SK-N-SH treated with all-trans-retinoic acid at 6 μM for 48 hours (cell line): Measurements from ENCODE around the gene DRD4.

Experiments
- ATAC-seq: fragments of 200-7000 bp; cut with Tn5 transposase; 3 replicates; pipeline ENCODE4 v1.9.1; 2020; ENCODE audit warnings: mild to moderate bottlenecking, moderate library complexity
- ARNTL ChIP-seq: fragments of 450-650 bp; formaldehyde crosslinking; IDR thresholded peaks from 2 replicates; pipeline ENCODE4 v1.5.0; 2020; ENCODE audit warnings: low read depth, mild to moderate bottlenecking, moderate library complexity, borderline replicate concordance
- BACH2 ChIP-seq: fragments of 250-450 bp; sonication (Bioruptor Pico); IDR thresholded peaks from 2 replicates; pipeline ENCODE4 v1.9.0; 2021; ENCODE audit warnings: mild to moderate bottlenecking, borderline replicate concordance
- CSDC2 ChIP-seq: fragments of 250-450 bp; sonication (Bioruptor Pico); IDR thresholded peaks from 2 replicates; pipeline ENCODE4 v1.5.0; 2020; ENCODE audit warnings: mild to moderate bottlenecking, moderate library complexity
- ESRRG ChIP-seq: fragments of 250-450 bp; sonication (Bioruptor Pico); IDR thresholded peaks from 2 replicates; pipeline ENCODE4 v1.6.1; 2021; ENCODE audit warnings: mild to moderate bottlenecking
- GLIS3 ChIP-seq: fragments of 250-450 bp; sonication (Bioruptor Pico); IDR thresholded peaks from 2 replicates; pipeline ENCODE4 v1.5.0; 2020; ENCODE audit warnings: mild to moderate bottlenecking, moderate library complexity
- ISL1 ChIP-seq: fragments of 250-450 bp; sonication (Bioruptor Pico); IDR thresholded peaks from 2 replicates; pipeline ENCODE4 v2.1.2; 2022; ENCODE audit warnings: mild to moderate bottlenecking, moderate library complexity
- OSR1 ChIP-seq: fragments of 250-450 bp; sonication (Bioruptor Pico); IDR thresholded peaks from 2 replicates; pipeline ENCODE4 v1.8.0; 2022; ENCODE audit warnings: moderate library complexity, mild to moderate bottlenecking, inconsistent platforms
- PPARA ChIP-seq: fragments of 250-450 bp; sonication (Bioruptor Pico); IDR thresholded peaks from 2 replicates; pipeline ENCODE4 v1.5.0; 2020; ENCODE audit warnings: mild to moderate bottlenecking, borderline replicate concordance
- RARB ChIP-seq: fragments of 250-450 bp; sonication (Bioruptor Pico); IDR thresholded peaks from 2 replicates; pipeline ENCODE4 v1.8.0; 2021; ENCODE audit warnings: mild to moderate bottlenecking, moderate library complexity
- SNAI2 ChIP-seq: fragments of 250-450 bp; sonication (Bioruptor Pico); IDR thresholded peaks from 2 replicates; pipeline ENCODE4 v1.5.0; 2020; ENCODE audit warnings: mild to moderate bottlenecking, moderate library complexity
- TCF4 ChIP-seq: fragments of 250-450 bp; sonication (Bioruptor Pico); IDR thresholded peaks from 2 replicates; pipeline ENCODE4 v1.8.0; 2021; ENCODE audit warnings: mild to moderate bottlenecking, moderate library complexity, borderline replicate concordance
- TOX ChIP-seq: fragments of 250-450 bp; sonication (Bioruptor Pico); IDR thresholded peaks from 2 replicates; pipeline ENCODE4 v1.8.0; 2021; ENCODE audit warnings: mild to moderate bottlenecking, moderate library complexity, borderline replicate concordance
- ZC3H10 ChIP-seq: fragments of 250-450 bp; sonication (Bioruptor Pico); IDR thresholded peaks from 2 replicates; pipeline ENCODE4 v1.5.1; 2021; ENCODE audit warnings: mild to moderate bottlenecking, moderate library complexity
- ZFP3 ChIP-seq: fragments of 250-450 bp; sonication (Bioruptor Pico); IDR thresholded peaks from 2 replicates; pipeline ENCODE4 v1.5.0; 2020; ENCODE audit warnings: mild to moderate bottlenecking, moderate library complexity
- ZFP30 ChIP-seq: fragments of 450-650 bp; formaldehyde crosslinking; IDR thresholded peaks from 2 replicates; pipeline ENCODE4 v1.5.0; 2022; ENCODE audit warnings: mild to moderate bottlenecking, moderate library complexity
- ZNF565 ChIP-seq: fragments of 450-650 bp; formaldehyde crosslinking; conservative IDR thresholded peaks from 2 replicates; pipeline ENCODE4 v1.5.0; 2020; ENCODE audit warnings: low read depth, mild to moderate bottlenecking, moderate library complexity
- ZNF70 ChIP-seq: fragments of 450-650 bp; formaldehyde crosslinking; IDR thresholded peaks from 2 replicates; pipeline ENCODE4 v1.5.0; 2020; ENCODE audit warnings: mild to moderate bottlenecking, moderate library complexity
- ZNF8 ChIP-seq: fragments of 450-650 bp; formaldehyde crosslinking; IDR thresholded peaks from 2 replicates; pipeline ENCODE4 v1.5.0; 2020; ENCODE audit warnings: mild to moderate bottlenecking, moderate library complexity
- TF ChIP-seq, protein P1 (sequence below): fragments of 250-450 bp; sonication (Bioruptor Pico); IDR thresholded peaks from 2 replicates; pipeline ENCODE4 v1.8.0; 2021; ENCODE audit warnings: low read depth, mild to moderate bottlenecking, moderate library complexity, borderline replicate concordance
- TF ChIP-seq, protein P2 (sequence below): fragments of 250-450 bp; sonication (Bioruptor Pico); IDR thresholded peaks from 2 replicates; pipeline ENCODE4 v1.5.1; 2021; ENCODE audit warnings: mild to moderate bottlenecking, moderate library complexity
- TF ChIP-seq, protein P3 (sequence below): fragments of 250-450 bp; sonication (Bioruptor Pico); IDR thresholded peaks from 2 replicates; pipeline ENCODE4 v1.5.1; 2020; ENCODE audit warnings: low read depth, mild to moderate bottlenecking, moderate library complexity
- TF ChIP-seq, protein P4 (sequence below): fragments of 250-450 bp; sonication (Bioruptor Pico); IDR thresholded peaks from 2 replicates; pipeline ENCODE4 v1.5.0; 2020; ENCODE audit warnings: mild to moderate bottlenecking, moderate library complexity
- TF ChIP-seq, protein P5 (sequence below): fragments of 250-450 bp; sonication (Bioruptor Pico); IDR thresholded peaks from 2 replicates; pipeline ENCODE4 v1.8.0; 2020; ENCODE audit warnings: mild to moderate bottlenecking, moderate library complexity, borderline replicate concordance

Gene DRD4

DNA sequence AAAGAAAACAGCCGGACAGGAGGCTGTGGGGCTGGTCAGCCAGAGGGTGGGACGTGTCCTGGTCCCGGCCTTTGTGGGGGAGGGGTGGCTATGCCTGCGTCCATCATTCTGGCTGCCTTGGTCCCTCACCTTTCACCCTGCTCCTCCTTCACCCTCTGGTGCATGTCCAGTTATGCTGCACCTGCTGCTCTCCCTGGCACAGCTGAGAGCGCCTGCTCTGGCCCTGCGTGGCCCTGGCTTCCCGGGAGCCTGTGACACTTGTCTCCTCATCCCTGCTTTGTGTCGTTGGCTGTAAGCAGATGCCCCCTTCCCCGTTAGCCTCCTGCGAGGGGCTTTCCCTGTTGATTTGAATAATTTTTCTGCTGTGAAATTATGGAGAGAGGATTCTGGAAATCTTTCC, 44.2 kb upstream of the DRD4 start:
- no peak for TF ChIP-seq ISL1 (CRISPR knock-in tag)
- TF ChIP-seq GLIS3: no peak
- TF ChIP-seq TCF4 (CRISPR knock-in tag): no peak
- TF ChIP-seq OSR1 (CRISPR knock-in tag): no peak
- no peak for TF ChIP-seq ZFP30
- TF ChIP-seq, protein P1, sequence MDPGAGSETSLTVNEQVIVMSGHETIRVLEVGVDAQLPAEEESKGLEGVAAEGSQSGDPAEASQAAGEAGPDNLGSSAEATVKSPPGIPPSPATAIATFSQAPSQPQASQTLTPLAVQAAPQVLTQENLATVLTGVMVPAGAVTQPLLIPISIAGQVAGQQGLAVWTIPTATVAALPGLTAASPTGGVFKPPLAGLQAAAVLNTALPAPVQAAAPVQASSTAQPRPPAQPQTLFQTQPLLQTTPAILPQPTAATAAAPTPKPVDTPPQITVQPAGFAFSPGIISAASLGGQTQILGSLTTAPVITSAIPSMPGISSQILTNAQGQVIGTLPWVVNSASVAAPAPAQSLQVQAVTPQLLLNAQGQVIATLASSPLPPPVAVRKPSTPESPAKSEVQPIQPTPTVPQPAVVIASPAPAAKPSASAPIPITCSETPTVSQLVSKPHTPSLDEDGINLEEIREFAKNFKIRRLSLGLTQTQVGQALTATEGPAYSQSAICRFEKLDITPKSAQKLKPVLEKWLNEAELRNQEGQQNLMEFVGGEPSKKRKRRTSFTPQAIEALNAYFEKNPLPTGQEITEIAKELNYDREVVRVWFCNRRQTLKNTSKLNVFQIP (CRISPR knock-in tag): no peak
- no peak for TF ChIP-seq BACH2 (CRISPR knock-in tag)
- TF ChIP-seq ZNF8 (CRISPR knock-in tag): no peak
- no peak for TF ChIP-seq TOX (CRISPR knock-in tag)
- no peak for TF ChIP-seq PPARA
- TF ChIP-seq ARNTL: no peak
- no peak for TF ChIP-seq ZNF70 (CRISPR knock-in tag)
- TF ChIP-seq ESRRG: no peak
- no peak for TF ChIP-seq ZNF565 (CRISPR knock-in tag)
- TF ChIP-seq, protein P2, sequence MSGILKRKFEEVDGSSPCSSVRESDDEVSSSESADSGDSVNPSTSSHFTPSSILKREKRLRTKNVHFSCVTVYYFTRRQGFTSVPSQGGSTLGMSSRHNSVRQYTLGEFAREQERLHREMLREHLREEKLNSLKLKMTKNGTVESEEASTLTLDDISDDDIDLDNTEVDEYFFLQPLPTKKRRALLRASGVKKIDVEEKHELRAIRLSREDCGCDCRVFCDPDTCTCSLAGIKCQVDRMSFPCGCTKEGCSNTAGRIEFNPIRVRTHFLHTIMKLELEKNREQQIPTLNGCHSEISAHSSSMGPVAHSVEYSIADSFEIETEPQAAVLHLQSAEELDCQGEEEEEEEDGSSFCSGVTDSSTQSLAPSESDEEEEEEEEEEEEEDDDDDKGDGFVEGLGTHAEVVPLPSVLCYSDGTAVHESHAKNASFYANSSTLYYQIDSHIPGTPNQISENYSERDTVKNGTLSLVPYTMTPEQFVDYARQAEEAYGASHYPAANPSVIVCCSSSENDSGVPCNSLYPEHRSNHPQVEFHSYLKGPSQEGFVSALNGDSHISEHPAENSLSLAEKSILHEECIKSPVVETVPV: no peak
- TF ChIP-seq, protein P3, sequence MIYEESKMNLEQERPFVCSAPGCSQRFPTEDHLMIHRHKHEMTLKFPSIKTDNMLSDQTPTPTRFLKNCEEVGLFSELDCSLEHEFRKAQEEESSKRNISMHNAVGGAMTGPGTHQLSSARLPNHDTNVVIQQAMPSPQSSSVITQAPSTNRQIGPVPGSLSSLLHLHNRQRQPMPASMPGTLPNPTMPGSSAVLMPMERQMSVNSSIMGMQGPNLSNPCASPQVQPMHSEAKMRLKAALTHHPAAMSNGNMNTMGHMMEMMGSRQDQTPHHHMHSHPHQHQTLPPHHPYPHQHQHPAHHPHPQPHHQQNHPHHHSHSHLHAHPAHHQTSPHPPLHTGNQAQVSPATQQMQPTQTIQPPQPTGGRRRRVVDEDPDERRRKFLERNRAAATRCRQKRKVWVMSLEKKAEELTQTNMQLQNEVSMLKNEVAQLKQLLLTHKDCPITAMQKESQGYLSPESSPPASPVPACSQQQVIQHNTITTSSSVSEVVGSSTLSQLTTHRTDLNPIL (CRISPR knock-in tag): no peak
- TF ChIP-seq ZC3H10: no peak
- TF ChIP-seq, protein P4, sequence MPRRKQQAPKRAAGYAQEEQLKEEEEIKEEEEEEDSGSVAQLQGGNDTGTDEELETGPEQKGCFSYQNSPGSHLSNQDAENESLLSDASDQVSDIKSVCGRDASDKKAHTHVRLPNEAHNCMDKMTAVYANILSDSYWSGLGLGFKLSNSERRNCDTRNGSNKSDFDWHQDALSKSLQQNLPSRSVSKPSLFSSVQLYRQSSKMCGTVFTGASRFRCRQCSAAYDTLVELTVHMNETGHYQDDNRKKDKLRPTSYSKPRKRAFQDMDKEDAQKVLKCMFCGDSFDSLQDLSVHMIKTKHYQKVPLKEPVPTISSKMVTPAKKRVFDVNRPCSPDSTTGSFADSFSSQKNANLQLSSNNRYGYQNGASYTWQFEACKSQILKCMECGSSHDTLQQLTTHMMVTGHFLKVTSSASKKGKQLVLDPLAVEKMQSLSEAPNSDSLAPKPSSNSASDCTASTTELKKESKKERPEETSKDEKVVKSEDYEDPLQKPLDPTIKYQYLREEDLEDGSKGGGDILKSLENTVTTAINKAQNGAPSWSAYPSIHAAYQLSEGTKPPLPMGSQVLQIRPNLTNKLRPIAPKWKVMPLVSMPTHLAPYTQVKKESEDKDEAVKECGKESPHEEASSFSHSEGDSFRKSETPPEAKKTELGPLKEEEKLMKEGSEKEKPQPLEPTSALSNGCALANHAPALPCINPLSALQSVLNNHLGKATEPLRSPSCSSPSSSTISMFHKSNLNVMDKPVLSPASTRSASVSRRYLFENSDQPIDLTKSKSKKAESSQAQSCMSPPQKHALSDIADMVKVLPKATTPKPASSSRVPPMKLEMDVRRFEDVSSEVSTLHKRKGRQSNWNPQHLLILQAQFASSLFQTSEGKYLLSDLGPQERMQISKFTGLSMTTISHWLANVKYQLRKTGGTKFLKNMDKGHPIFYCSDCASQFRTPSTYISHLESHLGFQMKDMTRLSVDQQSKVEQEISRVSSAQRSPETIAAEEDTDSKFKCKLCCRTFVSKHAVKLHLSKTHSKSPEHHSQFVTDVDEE (CRISPR knock-in tag): no peak
- ATAC-seq: no peak

DNA sequence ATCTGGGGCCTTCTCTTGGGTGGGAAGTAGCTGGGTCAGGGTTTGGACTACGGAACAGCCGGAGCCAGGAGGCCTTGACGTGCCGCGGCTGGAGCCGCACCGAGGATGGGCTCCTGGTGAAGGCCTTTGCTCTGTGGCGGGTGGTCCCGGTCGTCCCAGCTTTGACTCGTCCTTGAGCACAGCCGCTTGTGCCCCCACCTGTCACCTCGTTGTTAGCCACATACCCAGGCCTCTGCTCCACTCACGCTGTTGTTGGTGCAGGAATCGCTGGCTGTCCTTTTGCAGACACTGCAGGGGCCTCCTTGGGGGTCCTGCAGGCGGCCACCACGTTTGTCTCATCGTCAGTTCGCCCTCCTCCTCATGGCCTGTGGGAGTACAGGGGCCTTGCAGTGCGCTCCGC, 43.7 kb upstream of the DRD4 start:
- TF ChIP-seq, protein P4 (CRISPR knock-in tag): no peak
- TF ChIP-seq ZFP3 (CRISPR knock-in tag) (no peak), ZNF8 (CRISPR knock-in tag) (no peak), CSDC2 (CRISPR knock-in tag) (no peak), OSR1 (CRISPR knock-in tag) (no peak), PPARA (no peak), TOX (CRISPR knock-in tag) (no peak), SNAI2 (CRISPR knock-in tag) (no peak), ZNF70 (CRISPR knock-in tag) (no peak), ISL1 (CRISPR knock-in tag) (no peak), ZFP30 (no peak), RARB (CRISPR knock-in tag) (no peak), ESRRG (no peak), GLIS3 (no peak), ZC3H10 (no peak)
- TF ChIP-seq, protein P1 (CRISPR knock-in tag): no peak
- TF ChIP-seq, protein P5, sequence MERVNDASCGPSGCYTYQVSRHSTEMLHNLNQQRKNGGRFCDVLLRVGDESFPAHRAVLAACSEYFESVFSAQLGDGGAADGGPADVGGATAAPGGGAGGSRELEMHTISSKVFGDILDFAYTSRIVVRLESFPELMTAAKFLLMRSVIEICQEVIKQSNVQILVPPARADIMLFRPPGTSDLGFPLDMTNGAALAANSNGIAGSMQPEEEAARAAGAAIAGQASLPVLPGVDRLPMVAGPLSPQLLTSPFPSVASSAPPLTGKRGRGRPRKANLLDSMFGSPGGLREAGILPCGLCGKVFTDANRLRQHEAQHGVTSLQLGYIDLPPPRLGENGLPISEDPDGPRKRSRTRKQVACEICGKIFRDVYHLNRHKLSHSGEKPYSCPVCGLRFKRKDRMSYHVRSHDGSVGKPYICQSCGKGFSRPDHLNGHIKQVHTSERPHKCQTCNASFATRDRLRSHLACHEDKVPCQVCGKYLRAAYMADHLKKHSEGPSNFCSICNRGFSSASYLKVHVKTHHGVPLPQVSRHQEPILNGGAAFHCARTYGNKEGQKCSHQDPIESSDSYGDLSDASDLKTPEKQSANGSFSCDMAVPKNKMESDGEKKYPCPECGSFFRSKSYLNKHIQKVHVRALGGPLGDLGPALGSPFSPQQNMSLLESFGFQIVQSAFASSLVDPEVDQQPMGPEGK (CRISPR knock-in tag): no peak
- TF ChIP-seq, protein P3 (CRISPR knock-in tag): no peak
- no peak for ATAC-seq
